ENCODE data around the gene THSD7B.

THSD7B gene

GRCh38 chr2:137383391-137383790 is 618.0 kb downstream of the THSD7B start:
- Histone ChIP-seq H3K4me3 (ENCODE audit: low read depth, low read length) (no peak overlapping the region), H3K79me2 (no peaks in the 10 kb centered on the region), H3K4me1 (no peaks in the 10 kb centered on the region), H3K4me2 (ENCODE audit: low read length) (no peak overlapping the region), H3K36me3 (ENCODE audit: control insufficient read depth, insufficient read depth, low read length) (no peaks in the 10 kb centered on the region), H2AFZ (no peak overlapping the region), H3K27ac (no peak overlapping the region), H3K9me3 (ENCODE audit: control insufficient read depth, low read length) (no peaks in the 10 kb centered on the region), H3K9ac (no peak overlapping the region), H3K27me3 (ENCODE audit: control insufficient read depth, insufficient read depth, low read length) (no peaks in the 10 kb centered on the region)
- TF ChIP-seq CTCF (IDR thresholded peaks at IDR 0.05): no peak

GRCh38 chr2:137387044-137387443 is 621.7 kb downstream of the THSD7B start:
- Histone ChIP-seq H3K9ac (no peak overlapping the region), H2AFZ (no peak overlapping the region), H3K36me3 (ENCODE audit: control insufficient read depth, insufficient read depth, low read length) (no peaks in the 10 kb centered on the region), H3K4me3 (ENCODE audit: low read depth, low read length) (no peak overlapping the region), H3K79me2 (no peaks in the 10 kb centered on the region), H3K9me3 (ENCODE audit: control insufficient read depth, low read length) (no peaks in the 10 kb centered on the region), H3K4me2 (ENCODE audit: low read length) (no peak overlapping the region), H3K4me1 (no peaks in the 10 kb centered on the region), H3K27me3 (ENCODE audit: control insufficient read depth, insufficient read depth, low read length) (no peaks in the 10 kb centered on the region), H3K27ac (no peak overlapping the region)
- TF ChIP-seq CTCF (IDR thresholded peaks at IDR 0.05): no peak

GRCh38 chr2:137405496-137405895 is 640.2 kb downstream of the THSD7B start:
- no peaks in the 10 kb centered on the region for H3K9me3 ChIP-seq (ENCODE audit: control insufficient read depth, low read length)
- no peak overlapping the region for H2AFZ ChIP-seq

GRCh38 chr2:137411585-137411984 is 646.2 kb downstream of the THSD7B start:
- TF ChIP-seq CTCF (IDR thresholded peaks at IDR 0.05): no peak
- Histone ChIP-seq H3K4me2 (ENCODE audit: low read length) (no peak overlapping the region), H3K9ac (no peak overlapping the region), H3K4me3 (ENCODE audit: low read depth, low read length) (no peak overlapping the region), H3K9me3 (ENCODE audit: control insufficient read depth, low read length) (no peaks in the 10 kb centered on the region), H3K27ac (no peak overlapping the region), H3K27me3 (ENCODE audit: control insufficient read depth, insufficient read depth, low read length) (no peaks in the 10 kb centered on the region), H3K79me2 (no peaks in the 10 kb centered on the region), H3K4me1 (no peaks in the 10 kb centered on the region), H3K36me3 (ENCODE audit: control insufficient read depth, insufficient read depth, low read length) (no peaks in the 10 kb centered on the region), H2AFZ (no peak overlapping the region)

More at GRCh38 chr2:137405496-137405895, 640.2 kb downstream of the THSD7B start:
- H3K79me2 ChIP-seq: no peaks in the 10 kb centered on the region
- no peak overlapping the region for H3K4me2 ChIP-seq (ENCODE audit: low read length)
- H3K9ac ChIP-seq: no peak overlapping the region
- TF ChIP-seq CTCF (IDR thresholded peaks at IDR 0.05): no peak
- no peak overlapping the region for H3K27ac ChIP-seq
- H3K4me1 ChIP-seq: no peaks in the 10 kb centered on the region
- H3K27me3 ChIP-seq (ENCODE audit: control insufficient read depth, insufficient read depth, low read length): no peaks in the 10 kb centered on the region
- H3K4me3 ChIP-seq (ENCODE audit: low read depth, low read length): no peak overlapping the region
- no peaks in the 10 kb centered on the region for H3K36me3 ChIP-seq (ENCODE audit: control insufficient read depth, insufficient read depth, low read length)

- Histone ChIP-seq H2AFZ (no peak overlapping the region), H3K4me1 (no peaks in the 10 kb centered on the region), H3K4me2 (ENCODE audit: low read length) (no peak overlapping the region), H3K27me3 (ENCODE audit: control insufficient read depth, insufficient read depth, low read length) (no peaks in the 10 kb centered on the region), H3K79me2 (no peaks in the 10 kb centered on the region), H3K4me3 (ENCODE audit: low read depth, low read length) (no peak overlapping the region), H3K36me3 (ENCODE audit: control insufficient read depth, insufficient read depth, low read length) (no peaks in the 10 kb centered on the region), H3K27ac (no peak overlapping the region), H3K9me3 (ENCODE audit: control insufficient read depth, low read length) (no peaks in the 10 kb centered on the region), H3K9ac (no peak overlapping the region)
- TF ChIP-seq CTCF (IDR thresholded peaks at IDR 0.05): no peak
Observed at GRCh38 chr2:137420744-137421143, 655.4 kb downstream of the THSD7B start.
